ENCODE data around the gene ICA1L.
"Not testable (repeated sequence)": the region's sequence is repeated elsewhere in the genome, so short reads cannot be mapped to it uniquely, and the experiment has no call there.

Gene ICA1L

DNA sequence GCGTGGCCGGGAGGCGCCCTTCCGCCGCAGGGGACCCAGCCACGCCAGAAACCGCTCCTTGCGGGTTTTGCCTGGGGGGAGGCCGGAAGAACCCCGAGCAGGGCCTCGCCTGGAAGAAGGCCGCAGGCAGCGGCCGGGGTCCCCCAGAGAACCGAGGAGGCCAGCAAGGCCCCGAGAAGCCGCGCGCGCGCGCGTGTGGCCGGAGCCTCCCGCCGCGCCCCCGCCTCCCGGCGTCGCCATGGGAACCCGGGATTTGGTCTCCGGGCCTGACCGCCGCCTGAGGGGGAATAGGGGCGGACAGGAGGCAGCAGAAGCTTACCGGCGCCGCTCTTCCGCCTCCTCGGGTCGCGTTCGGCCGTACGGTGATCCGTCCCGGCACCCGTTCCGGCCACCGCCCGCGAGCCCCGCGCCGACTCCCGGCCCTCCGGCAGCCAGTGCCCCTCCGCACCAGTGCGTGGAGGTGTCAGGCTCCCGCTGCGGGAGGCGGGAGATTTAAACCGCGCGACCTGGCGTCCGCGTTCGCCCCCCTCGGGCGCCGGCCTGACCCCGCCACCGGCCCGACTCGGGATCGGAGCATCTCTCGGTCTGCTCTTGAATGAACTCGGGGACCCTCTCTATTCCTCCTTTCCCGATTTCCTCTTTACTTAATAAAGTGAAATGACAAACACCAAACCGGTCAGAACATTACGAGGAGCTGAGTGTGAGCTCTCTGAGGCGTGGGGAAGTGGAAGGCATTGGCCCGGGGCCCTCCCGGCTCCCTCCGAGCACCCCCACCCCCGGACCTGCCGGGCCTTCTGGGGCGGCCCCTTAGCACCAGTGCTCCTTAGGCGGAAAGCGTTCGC, at the start of gene ICA1L:
TSS of gene ICA1L (minus strand) at position 467 of the 842 bp plus-strand sequence. CDS start 42,757 bp downstream, outside the sequence.
- H3K4me3 ChIP-seq (ENCODE audit: low read length), result peak within 1 kb of the TSS; percentile 81
- no peak for TF ChIP-seq ZNF274 (IDR thresholded peaks at IDR 0.05; ENCODE audit: low read depth, low read length)

DNA sequence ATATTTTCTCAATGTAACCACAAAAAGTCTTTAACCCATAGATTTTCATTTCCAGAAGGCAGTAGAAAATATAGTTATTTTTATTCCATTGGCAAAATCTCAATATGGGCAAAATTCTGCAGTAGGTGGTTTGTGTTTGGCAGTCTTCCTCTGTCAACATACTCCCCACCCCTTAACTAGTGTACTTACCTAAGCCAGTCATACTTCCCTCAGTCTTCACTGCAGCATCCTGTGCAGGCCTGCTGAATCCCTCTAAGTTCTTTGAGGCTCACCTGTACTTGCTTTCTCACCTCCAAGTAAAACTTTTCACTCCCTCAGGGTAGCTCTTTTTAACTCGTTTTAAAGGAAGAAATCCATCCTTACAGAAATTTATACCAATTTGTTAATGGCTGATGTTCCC, 47.3 kb upstream of the ICA1L start:
- no peak overlapping the region for H3K4me3 ChIP-seq (ENCODE audit: low read length)
- no peak for TF ChIP-seq ZNF274 (IDR thresholded peaks at IDR 0.05; ENCODE audit: low read depth, low read length)

DNA sequence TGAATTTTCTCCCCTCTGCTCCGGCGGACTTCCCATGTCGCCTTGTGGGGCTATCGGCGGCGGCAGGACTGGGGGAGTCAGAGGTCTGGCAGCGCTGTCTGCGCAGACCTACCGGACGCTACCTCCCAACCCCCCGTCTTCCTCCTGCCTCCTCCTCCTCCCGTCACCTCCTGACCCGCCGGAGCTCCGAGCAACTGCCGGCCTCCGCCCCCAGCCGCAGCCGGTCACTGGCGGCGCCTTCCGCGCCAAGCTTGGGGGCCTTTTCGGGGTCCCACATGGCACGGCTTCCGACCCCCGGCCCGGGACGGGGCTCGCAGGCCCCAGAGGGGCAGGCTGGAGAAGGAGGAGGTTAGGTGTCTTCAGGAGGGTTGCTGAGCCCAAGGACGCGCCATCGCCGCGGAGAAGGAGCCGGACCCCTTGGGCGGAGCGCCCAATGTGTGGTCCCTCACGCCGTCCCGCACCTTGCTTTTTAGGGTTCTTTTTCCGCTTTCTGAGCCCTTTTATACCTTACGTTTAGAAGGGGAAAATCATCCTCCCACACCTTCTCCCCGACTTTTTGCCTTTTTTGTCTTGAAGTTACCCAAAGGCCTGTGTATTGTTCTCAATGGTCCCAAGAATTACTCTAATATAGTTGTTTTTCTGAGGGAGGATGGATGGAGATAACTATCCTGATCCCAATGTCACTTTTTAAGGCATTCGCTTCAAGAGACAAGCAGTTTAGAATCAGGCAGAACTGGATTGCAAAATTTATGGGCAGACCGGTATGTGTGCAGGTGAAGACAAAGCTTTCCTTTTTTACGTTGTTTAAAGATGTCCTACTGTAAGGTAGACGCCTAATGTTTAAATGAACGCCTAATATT, 41.0 kb upstream of the ICA1L start:
- H3K4me3 ChIP-seq (ENCODE audit: low read length), result peak overlapping the region; percentile 100

DNA sequence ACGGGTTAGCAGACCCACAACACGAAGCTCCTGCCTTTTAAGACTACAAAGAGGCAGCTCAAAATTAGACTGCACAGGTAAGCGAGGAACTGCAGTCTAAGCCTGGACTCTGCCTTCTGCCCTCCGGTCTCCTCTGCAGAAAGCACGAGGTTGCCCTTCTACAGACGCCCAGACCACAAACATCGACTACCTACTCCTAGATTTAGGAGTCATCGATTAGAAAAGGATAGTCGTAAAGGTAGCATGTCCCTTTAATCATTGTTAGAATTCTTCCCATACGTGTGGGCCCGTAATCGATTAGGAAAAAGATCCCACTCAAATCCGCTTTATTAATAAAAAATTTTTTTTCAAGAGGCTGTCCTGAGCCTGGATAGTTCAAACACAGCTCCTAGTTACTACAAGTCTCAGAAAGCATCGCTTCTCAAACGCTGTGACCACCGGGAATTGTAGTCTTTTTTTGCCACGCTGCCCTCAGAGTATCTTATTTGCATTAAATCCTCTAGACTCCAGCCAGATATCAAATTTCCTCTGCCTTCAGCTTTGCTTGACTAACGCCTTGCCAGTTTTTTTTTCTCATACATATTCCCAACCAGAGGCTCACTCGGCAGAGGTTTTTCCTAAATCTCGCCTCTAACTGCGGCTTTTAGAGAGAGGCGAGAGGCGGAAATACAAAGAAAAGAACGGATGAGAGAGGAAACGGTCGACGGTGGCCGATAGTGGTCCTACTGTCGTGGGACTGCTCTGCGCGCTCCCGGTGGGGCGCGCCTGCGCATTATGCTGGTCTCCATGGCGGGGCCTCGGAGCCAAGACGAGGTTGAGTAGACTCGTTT, 40.2 kb upstream of the ICA1L start, which contains the start of the genes CARF and WDR12:
TSS of gene CARF (plus strand) at position 764 of the 830 bp plus-strand sequence. CDS start 29,628 bp downstream, outside the sequence.
TSS of gene WDR12 (minus strand) at position 162 of the 830 bp plus-strand sequence. CDS start 197 bp downstream, outside the sequence.
- TF ChIP-seq ZNF274 (IDR thresholded peaks at IDR 0.05; ENCODE audit: low read depth, low read length), result no peak
- H3K4me3 ChIP-seq (ENCODE audit: low read length), result peak within 1 kb of the TSS; percentile 100

DNA sequence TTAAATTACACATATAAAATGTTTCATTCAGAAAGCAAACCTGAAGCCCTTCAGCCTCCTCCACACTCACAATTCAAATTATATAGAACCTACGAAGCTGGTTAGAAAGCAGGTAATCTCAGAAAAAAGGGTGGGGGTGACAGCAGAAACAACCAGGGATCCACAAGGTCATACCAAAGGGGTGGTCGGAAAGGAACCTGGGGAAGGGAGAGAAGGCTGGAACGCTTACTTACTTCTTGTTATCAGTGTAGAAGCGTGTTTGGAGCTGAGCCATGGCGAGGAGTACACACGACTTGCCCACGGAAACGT, 39.6 kb upstream of the ICA1L start:
- TF ChIP-seq ZNF274 (IDR thresholded peaks at IDR 0.05; ENCODE audit: low read depth, low read length), result no peak
- H3K4me3 ChIP-seq (ENCODE audit: low read length), result peak overlapping the region; percentile 100

DNA sequence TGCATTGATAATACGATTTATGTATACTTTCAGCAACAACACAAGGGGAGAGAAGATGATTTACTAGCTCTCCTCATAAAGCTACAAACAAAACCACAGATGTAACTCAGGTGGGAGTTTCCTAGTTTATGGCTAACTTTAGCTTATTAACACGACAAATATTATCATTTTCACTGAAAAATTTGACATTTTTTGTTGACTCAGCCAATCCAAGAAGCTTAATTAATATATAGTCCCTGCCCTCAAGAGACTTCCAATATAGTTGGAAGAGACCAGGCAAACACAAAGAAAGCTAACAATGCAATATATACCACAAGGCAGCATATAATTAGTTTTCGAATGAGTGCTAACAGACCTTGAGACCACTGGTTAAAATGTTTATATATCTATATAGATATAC, 39.1 kb upstream of the ICA1L start:
- H3K4me3 ChIP-seq (ENCODE audit: low read length), result peak overlapping the region; percentile 100; the same call in 1 of the 2 replicates
- no peak for TF ChIP-seq ZNF274 (IDR thresholded peaks at IDR 0.05; ENCODE audit: low read depth, low read length)

DNA sequence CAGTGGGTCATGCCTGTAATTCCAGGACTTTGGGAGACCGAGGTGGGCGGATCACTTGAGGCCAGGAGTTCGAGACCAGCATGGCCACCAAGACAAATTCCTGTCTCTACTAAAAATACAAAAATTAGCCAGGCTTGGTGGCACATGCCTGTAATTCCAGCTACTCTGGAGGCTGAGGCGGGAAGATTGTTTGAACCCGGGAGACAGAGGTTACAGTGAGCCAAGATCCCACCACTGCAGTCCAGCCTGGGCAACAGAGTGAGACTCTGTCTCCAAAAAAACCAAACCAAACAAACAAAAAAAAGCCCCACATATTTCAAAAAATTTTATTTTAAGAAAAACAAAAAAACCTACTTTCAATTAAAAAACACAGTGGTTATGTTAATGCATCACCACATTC, 38.7 kb upstream of the ICA1L start:
- peak overlapping the region; percentile 100 for H3K4me3 ChIP-seq (ENCODE audit: low read length)

DNA sequence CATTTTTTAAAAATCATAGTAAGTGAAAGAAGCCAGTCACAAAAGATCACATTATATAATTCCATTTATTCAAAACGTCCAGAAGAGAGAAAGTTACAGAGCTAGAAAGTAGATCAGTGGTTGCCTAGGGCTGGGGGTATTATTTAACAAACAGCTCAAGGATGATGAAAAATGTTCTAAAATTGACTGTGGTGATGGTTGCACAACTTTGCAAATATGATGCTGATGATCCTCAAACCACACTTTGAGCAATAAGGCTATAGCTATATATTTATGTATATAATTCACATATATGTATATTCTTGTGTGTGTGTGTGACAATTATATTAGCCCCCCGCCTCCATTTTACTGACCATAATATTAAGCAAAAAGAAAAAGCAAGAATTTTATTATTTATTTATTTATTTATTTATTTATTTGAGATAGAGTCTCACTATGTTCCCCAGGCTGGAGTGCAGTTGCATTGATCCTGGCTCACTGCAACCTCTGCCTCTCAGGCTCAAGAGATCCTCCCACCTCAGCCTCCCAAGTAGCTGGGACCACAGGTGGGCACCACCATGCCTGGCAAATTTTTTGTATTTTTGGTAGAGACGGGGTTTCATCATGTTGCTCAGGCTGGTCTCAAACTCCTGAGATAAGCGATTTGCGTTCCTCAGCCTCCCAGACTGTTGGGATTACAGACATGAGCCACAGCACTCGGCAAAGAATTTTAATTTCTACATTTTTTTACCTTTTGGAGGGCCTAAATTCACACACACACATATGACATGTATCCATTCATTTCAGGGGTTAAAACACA, 38.0 kb upstream of the ICA1L start:
- peak overlapping the region; percentile 100; the same call in 1 of the 2 replicates for H3K4me3 ChIP-seq (ENCODE audit: low read length)
- TF ChIP-seq ZNF274 (IDR thresholded peaks at IDR 0.05; ENCODE audit: low read depth, low read length), result no peak

DNA sequence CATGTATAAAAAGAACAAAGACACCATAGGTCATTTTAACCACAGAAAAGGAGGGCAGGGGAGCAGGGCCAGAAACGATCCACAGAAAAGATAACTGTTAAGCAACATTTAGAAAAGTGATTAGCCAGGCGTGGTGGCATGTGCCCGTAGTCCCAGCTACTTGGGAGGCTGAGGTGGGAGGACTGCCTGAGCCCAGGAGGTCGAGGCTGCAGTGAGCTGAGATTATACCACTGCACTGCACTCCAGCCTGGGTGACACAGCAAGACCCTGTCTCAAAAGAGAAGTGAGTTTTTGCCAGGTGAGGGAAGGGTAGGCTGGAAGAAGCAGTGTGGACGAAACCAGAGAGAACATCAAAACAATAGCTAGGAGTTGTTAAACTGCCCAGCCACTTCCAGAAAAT, 36.6 kb upstream of the ICA1L start:
- H3K4me3 ChIP-seq (ENCODE audit: low read length), result no peak overlapping the region
- no peak for TF ChIP-seq ZNF274 (IDR thresholded peaks at IDR 0.05; ENCODE audit: low read depth, low read length)

DNA sequence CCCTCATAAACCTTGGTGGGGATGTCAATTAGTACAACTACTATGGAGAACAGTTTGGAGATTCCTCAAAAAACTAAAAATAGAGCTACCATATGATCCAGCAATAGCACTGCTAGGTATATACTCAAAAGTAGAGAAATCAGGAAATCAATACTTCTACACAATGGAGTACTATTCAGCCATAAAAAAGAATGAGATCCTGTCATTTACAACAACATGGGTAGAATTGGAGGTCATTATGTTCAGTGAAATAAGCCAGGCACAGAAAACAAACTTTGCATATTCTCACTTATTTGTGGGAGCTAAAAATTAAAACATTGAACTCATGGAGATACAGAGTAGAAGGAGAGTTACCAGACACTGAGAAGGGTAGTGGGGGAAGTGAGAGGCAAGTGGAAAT, 33.9 kb upstream of the ICA1L start:
- H3K4me3 ChIP-seq (ENCODE audit: low read length), result not testable (repeated sequence)

DNA sequence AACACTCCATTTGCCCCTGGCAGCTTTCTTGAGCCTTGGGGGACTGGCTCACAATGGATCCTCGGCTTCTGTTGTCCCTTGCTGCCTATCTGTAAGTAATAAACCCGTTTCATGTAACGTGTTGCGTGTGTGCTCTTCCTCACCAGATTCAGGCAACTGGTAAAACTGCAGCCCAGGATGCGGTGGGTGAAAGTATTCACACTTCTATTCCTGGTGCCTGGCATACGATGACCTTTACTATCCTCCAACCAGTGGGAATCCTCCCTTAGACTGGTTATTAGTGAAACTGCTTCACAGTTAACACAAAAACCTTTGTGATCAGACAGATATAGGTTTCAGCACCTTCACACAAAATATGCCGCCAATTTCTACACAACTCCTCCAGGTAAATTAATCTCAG, 13.6 kb upstream of the ICA1L start:
- no peak overlapping the region for H3K4me3 ChIP-seq (ENCODE audit: low read length)
- TF ChIP-seq ZNF274 (IDR thresholded peaks at IDR 0.05; ENCODE audit: low read depth, low read length), result no peak

DNA sequence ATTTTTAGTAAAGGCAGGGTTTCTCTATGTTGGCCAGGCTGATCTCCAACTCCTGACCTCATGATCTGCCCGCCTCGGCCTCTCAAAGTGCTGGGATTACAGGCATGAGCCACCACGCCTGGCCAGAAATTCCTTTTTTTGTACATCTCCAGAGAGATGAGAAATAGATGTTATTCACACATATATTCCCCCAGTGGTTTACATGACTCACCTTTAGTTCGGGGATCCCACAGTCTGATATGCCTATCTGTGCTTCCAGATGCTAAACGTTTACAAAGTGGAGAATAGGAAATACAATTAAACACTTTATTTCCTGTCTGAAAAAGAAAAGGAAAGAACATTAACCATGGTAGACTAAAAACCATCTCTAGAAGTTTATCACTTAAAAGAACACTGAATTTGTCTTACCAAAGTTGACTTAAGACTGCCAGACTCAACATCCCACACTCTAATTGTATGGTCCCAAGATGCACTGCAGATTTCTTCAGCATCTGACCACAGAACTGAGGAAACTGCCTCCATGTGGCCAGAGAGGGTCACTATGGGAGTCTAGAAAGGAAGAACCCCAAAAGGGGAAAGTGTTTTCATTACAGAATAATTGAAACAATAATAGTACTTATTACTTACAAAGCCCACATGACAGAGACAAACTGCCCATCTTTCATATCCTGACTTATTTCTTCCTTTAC, 12.6 kb upstream of the ICA1L start:
- no peak for TF ChIP-seq ZNF274 (IDR thresholded peaks at IDR 0.05; ENCODE audit: low read depth, low read length)

DNA sequence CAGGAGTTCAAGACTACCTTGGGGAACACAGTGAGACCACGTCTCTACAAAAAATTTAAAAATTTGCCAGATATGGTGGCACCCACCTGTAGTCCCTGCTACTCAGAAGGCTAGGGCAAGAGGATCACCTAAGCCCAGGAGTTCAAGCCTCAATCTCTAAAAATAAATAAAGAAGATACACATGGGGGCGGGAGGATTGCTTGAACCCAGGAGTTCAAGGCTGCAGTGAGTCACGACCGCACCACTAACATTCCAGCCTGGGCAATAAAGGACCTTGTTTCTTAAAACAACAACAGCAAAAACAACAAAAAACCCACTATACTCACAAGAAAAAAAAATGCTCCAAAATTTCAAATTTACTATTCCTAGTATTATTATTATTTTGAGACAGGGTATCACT, 10.0 kb upstream of the ICA1L start:
- TF ChIP-seq ZNF274 (IDR thresholded peaks at IDR 0.05; ENCODE audit: low read depth, low read length), result no peak
- H3K4me3 ChIP-seq (ENCODE audit: low read length), result no peak overlapping the region

More for the DNA sequence above, 12.6 kb upstream of the ICA1L start:
- H3K4me3 ChIP-seq (ENCODE audit: low read length), result no peak overlapping the region

All from GM08714 (cell line).